GM19099 (cell line): ENCODE measurements around the gene THSD4.

Experiments
- POLR2A ChIP-seq: IDR thresholded peaks from 3 replicates; pipeline ENCODE4 v1.6.1; 2011; ENCODE audit warnings: low read depth; ENCODE audit not compliant: insufficient read length; ENCODE audit errors: extremely low read depth

THSD4 gene

GRCh38 chr15:71182522-71182921 is 67.3 kb downstream of the THSD4 start:
- TF ChIP-seq POLR2A = no peak

GRCh38 chr15:71183063-71183462 is 67.8 kb downstream of the THSD4 start:
- TF ChIP-seq POLR2A = no peak

- TF ChIP-seq POLR2A = no peak
These were observed 70.4 kb downstream of the THSD4 start for GRCh38 chr15:71185706-71186105.

GRCh38 chr15:71186267-71186666 is 71.0 kb downstream of the THSD4 start:
- no peak for TF ChIP-seq POLR2A

- no peak for TF ChIP-seq POLR2A
These were observed 71.8 kb downstream of the THSD4 start for GRCh38 chr15:71187078-71187477.

- no peak for TF ChIP-seq POLR2A
These were observed 72.3 kb downstream of the THSD4 start for GRCh38 chr15:71187526-71187925.

GRCh38 chr15:71189718-71190117 is 74.4 kb downstream of the THSD4 start:
- TF ChIP-seq POLR2A = no peak

GRCh38 chr15:71191296-71191695 is 76.0 kb downstream of the THSD4 start:
- TF ChIP-seq POLR2A = no peak

- no peak for TF ChIP-seq POLR2A
These were observed 77.5 kb downstream of the THSD4 start for GRCh38 chr15:71192816-71193215.

GRCh38 chr15:71194286-71194685 is 79.0 kb downstream of the THSD4 start:
- no peak for TF ChIP-seq POLR2A

GRCh38 chr15:71195242-71195641 is 80.0 kb downstream of the THSD4 start:
- TF ChIP-seq POLR2A = no peak

GRCh38 chr15:71197620-71198019 is 82.3 kb downstream of the THSD4 start:
- no peak for TF ChIP-seq POLR2A

- TF ChIP-seq POLR2A = no peak
These were observed 83.6 kb downstream of the THSD4 start for GRCh38 chr15:71198846-71199245.

GRCh38 chr15:71199384-71200351 is 84.4 kb downstream of the THSD4 start:
- TF ChIP-seq POLR2A = no peak

GRCh38 chr15:71201477-71201876 is 86.2 kb downstream of the THSD4 start:
- no peak for TF ChIP-seq POLR2A

GRCh38 chr15:71202712-71203111 is 87.4 kb downstream of the THSD4 start:
- TF ChIP-seq POLR2A = no peak
